HFF-Myc (cell line): ENCODE data around the gene PRPS1L1.

Experiments used
- DNase-seq: peaks from one replicate; pipeline ENCODE4 v3.0.0-alpha.2; 2011; ENCODE audit warnings: low read depth; ENCODE audit errors: extremely low read depth
- H3K4me3 ChIP-seq: replicated peaks from 2 replicates; pipeline ENCODE4 v1.5.1; 2011; ENCODE audit warnings: low read depth, mild to moderate bottlenecking, control low read depth, low read length
- TF ChIP-seq, protein P1 (sequence below): IDR thresholded peaks from 2 replicates; pipeline ENCODE4 v1.5.1; 2012; ENCODE audit warnings: mild to moderate bottlenecking, low read depth, low read length, control low read depth; ENCODE audit errors: missing control alignments

The PRPS1L1 gene

DNA sequence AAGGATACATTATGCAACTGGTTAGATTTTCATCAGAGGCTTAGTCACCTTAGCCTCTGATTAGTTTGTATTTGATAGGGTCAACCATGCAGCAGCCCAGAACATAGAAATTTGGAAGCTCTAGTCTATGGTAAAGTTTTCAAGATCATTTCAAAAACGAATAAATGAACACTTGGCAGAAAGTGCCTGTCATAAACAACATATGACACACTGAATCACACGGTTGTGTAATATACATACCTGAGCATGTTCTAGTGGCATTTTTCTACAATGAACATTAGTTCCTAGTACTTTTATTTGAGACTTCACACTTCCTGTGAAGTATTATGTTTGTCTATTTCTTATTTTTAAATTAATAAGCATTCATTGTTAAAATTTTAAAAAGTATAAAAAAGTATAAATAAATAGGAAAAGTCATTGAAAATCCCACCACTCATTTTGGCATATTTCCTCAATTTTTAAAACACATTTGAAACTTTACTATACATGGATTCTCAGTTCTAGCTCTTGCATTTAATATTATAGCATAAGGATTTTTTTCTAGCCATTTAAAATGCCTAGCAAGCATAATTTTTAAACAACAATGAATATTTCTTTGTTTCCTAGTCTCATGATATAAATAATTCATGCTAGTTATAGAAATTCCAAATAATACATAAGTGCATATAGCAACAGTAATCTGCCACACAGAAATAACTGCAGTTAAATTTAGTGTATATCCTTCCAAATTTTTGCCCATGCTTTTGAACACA lies 25.7 kb upstream of the PRPS1L1 start:
- no peak overlapping the region for H3K4me3 ChIP-seq
- no peak for DNase-seq

DNA sequence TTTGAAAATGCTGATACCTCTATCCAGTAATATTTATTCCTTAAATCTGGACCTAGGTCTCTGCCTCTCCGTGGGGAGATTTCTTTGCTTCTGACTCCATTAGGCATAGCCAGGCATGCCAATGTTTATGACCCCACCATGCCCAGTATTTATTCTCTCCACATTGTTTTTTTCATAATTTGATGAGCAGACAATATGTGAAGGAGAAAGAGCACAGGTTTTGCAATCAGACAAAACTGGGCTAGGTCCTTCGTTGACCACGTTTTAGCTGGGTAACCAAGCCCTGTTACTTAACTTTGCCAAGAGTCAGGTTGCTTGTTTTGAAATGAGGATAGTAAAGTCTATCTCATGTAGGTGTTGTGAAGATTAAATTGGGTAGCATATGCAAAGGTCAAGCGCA lies 21.6 kb upstream of the PRPS1L1 start:
- TF ChIP-seq, protein P1, sequence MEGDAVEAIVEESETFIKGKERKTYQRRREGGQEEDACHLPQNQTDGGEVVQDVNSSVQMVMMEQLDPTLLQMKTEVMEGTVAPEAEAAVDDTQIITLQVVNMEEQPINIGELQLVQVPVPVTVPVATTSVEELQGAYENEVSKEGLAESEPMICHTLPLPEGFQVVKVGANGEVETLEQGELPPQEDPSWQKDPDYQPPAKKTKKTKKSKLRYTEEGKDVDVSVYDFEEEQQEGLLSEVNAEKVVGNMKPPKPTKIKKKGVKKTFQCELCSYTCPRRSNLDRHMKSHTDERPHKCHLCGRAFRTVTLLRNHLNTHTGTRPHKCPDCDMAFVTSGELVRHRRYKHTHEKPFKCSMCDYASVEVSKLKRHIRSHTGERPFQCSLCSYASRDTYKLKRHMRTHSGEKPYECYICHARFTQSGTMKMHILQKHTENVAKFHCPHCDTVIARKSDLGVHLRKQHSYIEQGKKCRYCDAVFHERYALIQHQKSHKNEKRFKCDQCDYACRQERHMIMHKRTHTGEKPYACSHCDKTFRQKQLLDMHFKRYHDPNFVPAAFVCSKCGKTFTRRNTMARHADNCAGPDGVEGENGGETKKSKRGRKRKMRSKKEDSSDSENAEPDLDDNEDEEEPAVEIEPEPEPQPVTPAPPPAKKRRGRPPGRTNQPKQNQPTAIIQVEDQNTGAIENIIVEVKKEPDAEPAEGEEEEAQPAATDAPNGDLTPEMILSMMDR: no peak
- no peak overlapping the region for H3K4me3 ChIP-seq
- no peak for DNase-seq

More for the DNA sequence above, 25.7 kb upstream of the PRPS1L1 start:
- TF ChIP-seq, protein P1: no peak

DNA sequence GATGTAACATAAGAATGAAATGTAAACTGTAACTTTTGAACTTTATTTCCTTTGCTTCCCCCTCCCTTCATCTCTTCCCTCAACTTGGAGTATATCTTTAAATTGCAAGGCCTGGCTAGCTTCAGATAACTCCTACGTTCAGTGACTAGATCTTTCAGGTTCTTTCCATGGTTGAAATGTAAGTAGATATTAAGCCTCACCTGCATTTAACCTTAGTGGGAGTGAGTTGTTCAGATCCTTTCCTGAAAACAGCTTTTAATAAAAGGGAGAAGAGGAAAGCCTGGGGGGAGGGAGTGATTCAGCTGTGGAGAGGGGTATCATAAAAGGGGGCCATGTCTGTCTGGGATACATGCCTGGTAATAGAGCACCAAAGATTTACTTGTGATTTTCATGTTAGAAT lies 19.0 kb upstream of the PRPS1L1 start:
- DNase-seq: no peak
- no peak overlapping the region for H3K4me3 ChIP-seq
- TF ChIP-seq, protein P1: no peak

DNA sequence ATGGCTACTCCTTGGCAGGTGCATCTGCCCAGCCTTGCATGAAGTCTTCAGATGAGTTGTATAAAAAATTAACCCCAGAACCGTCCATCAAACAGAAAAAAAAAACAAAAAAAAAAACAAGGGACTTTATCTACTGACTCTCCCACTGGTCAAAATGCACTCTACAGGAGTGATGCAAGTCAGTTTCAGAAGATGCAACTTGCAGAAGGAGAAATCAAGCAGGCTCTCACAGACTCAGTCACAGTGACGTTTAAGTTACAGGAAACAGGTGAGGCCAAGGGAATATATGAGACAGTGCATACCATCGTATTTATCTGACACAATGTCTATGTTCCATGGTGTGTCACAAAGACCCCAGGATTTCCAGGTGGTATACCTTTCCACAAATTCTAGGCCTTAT lies 17.5 kb upstream of the PRPS1L1 start:
- no peak overlapping the region for H3K4me3 ChIP-seq
- TF ChIP-seq, protein P1: no peak
- no peak for DNase-seq

DNA sequence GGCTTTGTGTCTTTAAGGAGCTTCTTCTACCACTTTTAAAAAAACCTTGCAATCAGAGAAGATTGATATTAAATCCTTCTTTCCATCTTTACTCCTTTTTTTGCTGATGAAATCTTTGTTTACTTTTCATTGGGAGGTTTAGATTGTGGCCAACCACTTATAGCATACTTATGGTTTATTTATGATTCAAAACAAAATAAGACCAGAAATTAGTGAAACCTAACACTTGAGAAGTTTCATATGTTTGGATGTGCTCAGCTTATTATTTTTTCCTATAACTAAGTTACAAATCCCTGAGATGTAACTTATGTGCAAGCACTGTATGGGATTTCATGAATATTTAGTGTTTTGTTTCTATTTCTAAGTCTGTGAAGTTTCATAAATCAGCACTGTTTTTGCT lies 13.5 kb upstream of the PRPS1L1 start:
- no peak for DNase-seq
- TF ChIP-seq, protein P1: no peak
- H3K4me3 ChIP-seq: no peak overlapping the region

DNA sequence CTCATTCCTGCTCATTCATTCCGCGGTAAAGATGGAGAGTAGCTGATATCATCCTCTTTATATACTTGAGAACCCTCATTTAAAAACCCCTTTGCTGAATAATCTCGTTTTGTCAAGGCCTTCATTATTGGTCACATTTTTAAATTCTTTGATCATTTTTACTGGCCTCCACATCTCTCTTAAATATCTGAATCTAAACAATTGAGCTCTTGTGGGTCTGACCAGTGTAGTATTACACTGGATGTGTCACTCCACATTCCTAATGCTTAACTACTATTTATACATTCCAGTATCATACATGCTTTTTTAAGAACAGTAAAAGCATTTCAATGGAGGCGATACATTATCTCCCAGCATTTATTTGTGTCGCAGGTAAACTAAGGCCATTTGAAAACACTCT lies 12.6 kb upstream of the PRPS1L1 start:
- no peak for DNase-seq
- no peak overlapping the region for H3K4me3 ChIP-seq
- TF ChIP-seq, protein P1: no peak

DNA sequence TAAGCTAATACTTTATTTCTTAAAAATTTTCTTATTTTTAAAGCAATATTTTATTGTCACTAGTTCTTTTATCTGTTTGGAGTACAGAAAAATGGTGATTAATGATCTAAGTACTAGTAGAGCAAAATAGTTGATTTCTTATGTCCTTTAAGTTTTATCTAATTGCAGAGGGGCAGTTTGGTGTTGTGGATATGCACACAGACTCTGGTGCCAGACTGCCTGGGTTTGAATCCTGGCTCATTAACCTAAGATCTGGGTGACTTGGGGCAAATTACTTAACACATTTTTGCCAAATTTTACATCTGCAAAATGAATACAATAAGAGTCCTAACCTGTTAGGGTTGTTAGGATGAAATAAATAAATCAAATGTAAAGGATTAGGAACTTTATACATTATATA lies 10.7 kb upstream of the PRPS1L1 start:
- H3K4me3 ChIP-seq: no peak overlapping the region
- TF ChIP-seq, protein P1: no peak
- no peak for DNase-seq
